ENCODE measurements around the gene CCDC15. TPM values are rescaled to one million over a fixed set of nuclear protein-coding genes. Genes with fewer than 3 reads are reported as not detected.
"Not testable (repeated sequence)": the region's sequence is repeated elsewhere in the genome, so short reads cannot be mapped to it uniquely, and the experiment has no call there.

The CCDC15 gene
- polyA plus RNA-seq, 2 of the 4 experiments (the other 2 are of a cell fraction), result 0.58 to 1.3 TPM

- no peaks in the 10 kb centered on the region for H3K4me1 ChIP-seq
- DNase-seq (ENCODE audit: low read depth in 1 of 2, low spot score in 1 of 2), result no peak
- ChIA-PET CTCF (no interaction called here), POLR2A (no interaction called here)
- H3K4me2 ChIP-seq, result no peak overlapping the region
- ATAC-seq, result no peak
- H3K4me3 ChIP-seq, result no peak overlapping the region
- H3K27ac ChIP-seq, result no peak overlapping the region
- FAIRE-seq, result no peak
- H3K9me3 ChIP-seq, result no peaks in the 10 kb centered on the region
- TF ChIP-seq, protein P1, sequence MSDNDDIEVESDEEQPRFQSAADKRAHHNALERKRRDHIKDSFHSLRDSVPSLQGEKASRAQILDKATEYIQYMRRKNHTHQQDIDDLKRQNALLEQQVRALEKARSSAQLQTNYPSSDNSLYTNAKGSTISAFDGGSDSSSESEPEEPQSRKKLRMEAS (IDR thresholded peaks at IDR 0.05), result no peak
- TF ChIP-seq, protein P2, sequence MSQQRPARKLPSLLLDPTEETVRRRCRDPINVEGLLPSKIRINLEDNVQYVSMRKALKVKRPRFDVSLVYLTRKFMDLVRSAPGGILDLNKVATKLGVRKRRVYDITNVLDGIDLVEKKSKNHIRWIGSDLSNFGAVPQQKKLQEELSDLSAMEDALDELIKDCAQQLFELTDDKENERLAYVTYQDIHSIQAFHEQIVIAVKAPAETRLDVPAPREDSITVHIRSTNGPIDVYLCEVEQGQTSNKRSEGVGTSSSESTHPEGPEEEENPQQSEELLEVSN (IDR thresholded peaks at IDR 0.05; ENCODE audit: borderline replicate concordance, low read depth), result no peak
- no peak for TF ChIP-seq MAZ (IDR thresholded peaks at IDR 0.05; ENCODE audit: borderline replicate concordance, low read depth, low read length)
- TF ChIP-seq ZFP36 (IDR thresholded peaks at IDR 0.05; ENCODE audit: borderline replicate concordance, partially characterized antibody), result no peak
- TF ChIP-seq HDAC2 (IDR thresholded peaks at IDR 0.05), result no peak
- TF ChIP-seq EHMT2 (IDR thresholded peaks at IDR 0.05; ENCODE audit: low read depth), result no peak
Measured at GRCh38 chr11:125052047-125052446, 98.0 kb downstream of the CCDC15 start.

- no peak for TF ChIP-seq HDAC2 (IDR thresholded peaks at IDR 0.05)
- TF ChIP-seq FOSL2 (IDR thresholded peaks at IDR 0.05), result no peak
- no peak for TF ChIP-seq FOSL2 (CRISPR knock-in tag; IDR thresholded peaks at IDR 0.05)
- TF ChIP-seq HOXB13 (CRISPR knock-in tag; IDR thresholded peaks at IDR 0.05; ENCODE audit: low read depth), result no peak
- DNase-seq (ENCODE audit: low read depth in 1 of 2, low spot score in 1 of 2), result no peak
- H3K4me2 ChIP-seq, result no peak overlapping the region
- FAIRE-seq, result no peak
- ChIA-PET POLR2A (no interaction called here), CTCF (no interaction called here)
- 67% methylated on average over 1 of the region's 1 CpG for WGBS (ENCODE audit: missing lambda C conversion rate)
- H3K27ac ChIP-seq, result no peak overlapping the region
- ATAC-seq, result no peak
- H3K4me3 ChIP-seq, result no peak overlapping the region
- H3K4me1 ChIP-seq, result no peaks in the 10 kb centered on the region
- H3K9me3 ChIP-seq, result no peaks in the 10 kb centered on the region
Measured at GRCh38 chr11:125053167-125053566, 99.2 kb downstream of the CCDC15 start.

DNA sequence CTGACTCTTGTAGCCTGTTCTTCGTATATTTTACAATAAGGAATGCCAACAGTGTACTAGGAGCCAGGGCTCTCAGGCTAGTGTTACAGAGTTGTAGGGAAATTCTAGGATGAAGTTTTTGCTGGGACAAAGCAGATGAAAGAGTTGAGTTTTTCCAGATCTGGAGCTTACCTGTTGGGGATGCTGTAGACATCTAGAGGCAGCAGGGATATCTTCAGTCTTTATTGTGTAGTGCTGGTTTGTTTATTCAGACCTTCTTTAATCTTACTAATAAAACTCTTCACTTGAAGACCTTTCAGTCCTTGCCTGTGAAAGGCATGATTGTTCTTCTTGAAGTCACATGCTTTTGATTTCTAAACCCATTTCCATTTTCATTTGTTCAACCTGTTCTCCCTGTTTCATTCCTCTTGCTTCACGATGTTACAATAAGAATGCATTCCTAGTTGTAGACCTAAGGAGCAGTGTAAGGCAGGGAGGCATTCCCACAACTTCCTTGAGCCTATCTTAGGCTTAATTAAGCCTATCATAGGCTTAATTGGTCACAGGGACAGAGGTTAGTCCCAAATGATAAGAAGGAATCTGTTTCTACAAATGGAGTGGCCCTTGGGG, 101.2 kb downstream of the CCDC15 start:
- no peak for DNase-seq (ENCODE audit: low read depth in 1 of 2, low spot score in 1 of 2)

GRCh38 chr11:125056111-125056510, 102.1 kb downstream of the CCDC15 start:
- 53% methylated on average over 1 of the region's 2 CpGs for WGBS (ENCODE audit: missing lambda C conversion rate)
- CTCF ChIA-PET, result interaction anchor here (0.6 kb wide), 1 partner anchor 289 kb away, joined by 3 read pairs; no protein-coding TSS in a partner anchor
- DNase-seq (ENCODE audit: low read depth in 1 of 2, low spot score in 1 of 2); POLR2A ChIA-PET; H3K27ac ChIP-seq; H3K4me1 ChIP-seq; H3K9me3 ChIP-seq; FAIRE-seq; ATAC-seq; H3K4me2 ChIP-seq; H3K4me3 ChIP-seq: not testable (repeated sequence)

More for the DNA sequence above, 101.2 kb downstream of the CCDC15 start:
- no peak for FAIRE-seq
- no peaks in the 10 kb centered on the region for H3K4me1 ChIP-seq
- no peak for ATAC-seq
- 65% methylated on average over 2 of the region's 2 CpGs for WGBS (ENCODE audit: missing lambda C conversion rate)
- TF ChIP-seq GATA3 (IDR thresholded peaks at IDR 0.05; ENCODE audit: borderline replicate concordance) (no peak), HOXA7 (CRISPR knock-in tag; IDR thresholded peaks at IDR 0.05) (no peak), TFCP2L1 (CRISPR knock-in tag; IDR thresholded peaks at IDR 0.05) (no peak), HDAC2 (IDR thresholded peaks at IDR 0.05) (no peak), EP300 (IDR thresholded peaks at IDR 0.05) (no peak), CHD4 (IDR thresholded peaks at IDR 0.05; ENCODE audit: borderline replicate concordance) (no peak), JUN (IDR thresholded peaks at IDR 0.05) (no peak), NFE2L2 (conservative IDR thresholded peaks at IDR 0.05; ENCODE audit: low read length) (no peak), BHLHE40 (IDR thresholded peaks at IDR 0.05; ENCODE audit: low read depth, low read length) (no peak), NPAS2 (CRISPR knock-in tag; IDR thresholded peaks at IDR 0.05; ENCODE audit: borderline replicate concordance) (no peak), EHMT2 (IDR thresholded peaks at IDR 0.05; ENCODE audit: low read depth) (no peak), ZFP36 (IDR thresholded peaks at IDR 0.05; ENCODE audit: borderline replicate concordance, partially characterized antibody) (no peak), RFX5 (IDR thresholded peaks at IDR 0.05) (no peak), EHF (CRISPR knock-in tag; IDR thresholded peaks at IDR 0.05) (no peak), FOXS1 (CRISPR knock-in tag; IDR thresholded peaks at IDR 0.05) (no peak), HEYL (CRISPR knock-in tag; IDR thresholded peaks at IDR 0.05) (no peak), CEBPB (IDR thresholded peaks at IDR 0.05) (no peak), HOXB5 (CRISPR knock-in tag; IDR thresholded peaks at IDR 0.05) (no peak)
- TF ChIP-seq, protein P3, sequence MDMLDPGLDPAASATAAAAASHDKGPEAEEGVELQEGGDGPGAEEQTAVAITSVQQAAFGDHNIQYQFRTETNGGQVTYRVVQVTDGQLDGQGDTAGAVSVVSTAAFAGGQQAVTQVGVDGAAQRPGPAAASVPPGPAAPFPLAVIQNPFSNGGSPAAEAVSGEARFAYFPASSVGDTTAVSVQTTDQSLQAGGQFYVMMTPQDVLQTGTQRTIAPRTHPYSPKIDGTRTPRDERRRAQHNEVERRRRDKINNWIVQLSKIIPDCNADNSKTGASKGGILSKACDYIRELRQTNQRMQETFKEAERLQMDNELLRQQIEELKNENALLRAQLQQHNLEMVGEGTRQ (IDR thresholded peaks at IDR 0.05), result no peak
- TF ChIP-seq, protein P4, sequence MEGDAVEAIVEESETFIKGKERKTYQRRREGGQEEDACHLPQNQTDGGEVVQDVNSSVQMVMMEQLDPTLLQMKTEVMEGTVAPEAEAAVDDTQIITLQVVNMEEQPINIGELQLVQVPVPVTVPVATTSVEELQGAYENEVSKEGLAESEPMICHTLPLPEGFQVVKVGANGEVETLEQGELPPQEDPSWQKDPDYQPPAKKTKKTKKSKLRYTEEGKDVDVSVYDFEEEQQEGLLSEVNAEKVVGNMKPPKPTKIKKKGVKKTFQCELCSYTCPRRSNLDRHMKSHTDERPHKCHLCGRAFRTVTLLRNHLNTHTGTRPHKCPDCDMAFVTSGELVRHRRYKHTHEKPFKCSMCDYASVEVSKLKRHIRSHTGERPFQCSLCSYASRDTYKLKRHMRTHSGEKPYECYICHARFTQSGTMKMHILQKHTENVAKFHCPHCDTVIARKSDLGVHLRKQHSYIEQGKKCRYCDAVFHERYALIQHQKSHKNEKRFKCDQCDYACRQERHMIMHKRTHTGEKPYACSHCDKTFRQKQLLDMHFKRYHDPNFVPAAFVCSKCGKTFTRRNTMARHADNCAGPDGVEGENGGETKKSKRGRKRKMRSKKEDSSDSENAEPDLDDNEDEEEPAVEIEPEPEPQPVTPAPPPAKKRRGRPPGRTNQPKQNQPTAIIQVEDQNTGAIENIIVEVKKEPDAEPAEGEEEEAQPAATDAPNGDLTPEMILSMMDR (IDR thresholded peaks at IDR 0.05), result no peak
- no peaks in the 10 kb centered on the region for H3K9me3 ChIP-seq
- H3K27ac ChIP-seq, result no peak overlapping the region
- H3K4me2 ChIP-seq, result no peak overlapping the region
- ChIA-PET POLR2A (interaction anchor here (0.6 kb wide), 1 partner anchor 69 kb away, joined by 4 read pairs; no protein-coding TSS in a partner anchor), CTCF (interaction anchor here (0.6 kb wide), 1 partner anchor 106 kb away, joined by 3 read pairs; no protein-coding TSS in a partner anchor)
- no peak overlapping the region for H3K4me3 ChIP-seq
